Hindlimb muscle (tissue), 1 donor: ENCODE measurements around the gene ZDHHC12. TPM values are rescaled to one million over a fixed set of nuclear protein-coding genes. Genes with fewer than 3 reads are reported as not detected.

Source experiments
- DNase-seq: peaks from one replicate; pipeline ENCODE4 v3.0.0-alpha.2; 2013
- polyA plus RNA-seq: library from polyadenylated mRNA; unstranded; fragments of 120-200 nt; gene quantifications from one replicate; pipeline ENCODE4 v1.2.1, GENCODE V29; 2013; ENCODE audit not compliant: insufficient read length

ZDHHC12 gene
- polyA plus RNA-seq: 7.6 TPM

GRCh38 chr9:128723866-128724743 is at the start of gene ZDHHC12:
TSS of gene ZDHHC12 (minus strand) at chr9:128724127. CDS start at chr9:128724093, 34 bp downstream.
- DNase-seq: peak; percentile 78

GRCh38 chr9:128773049-128773448 is 49.1 kb upstream of the ZDHHC12 start:
- no peak for DNase-seq

GRCh38 chr9:128771745-128772519 is 48.0 kb upstream of the ZDHHC12 start, which contains the start of gene ZER1:
TSS of gene ZER1 (minus strand) at chr9:128771927. CDS start at chr9:128755565, 16,362 bp downstream.
- peak; percentile 93 for DNase-seq

- peak; percentile 13 for DNase-seq
Measured at GRCh38 chr9:128771094-128771721, 47.3 kb upstream of the ZDHHC12 start.

GRCh38 chr9:128770286-128771030 is 46.5 kb upstream of the ZDHHC12 start:
- no peak for DNase-seq

- no peak for DNase-seq
Measured at GRCh38 chr9:128768606-128769005, 44.7 kb upstream of the ZDHHC12 start.

GRCh38 chr9:128765499-128765898 is 41.6 kb upstream of the ZDHHC12 start:
- DNase-seq: no peak

GRCh38 chr9:128764361-128764760 is 40.4 kb upstream of the ZDHHC12 start:
- no peak for DNase-seq

GRCh38 chr9:128762671-128763449 is 38.9 kb upstream of the ZDHHC12 start:
- no peak for DNase-seq

GRCh38 chr9:128757602-128758001 is 33.7 kb upstream of the ZDHHC12 start:
- no peak for DNase-seq

GRCh38 chr9:128753627-128754026 is 29.7 kb upstream of the ZDHHC12 start:
- DNase-seq: no peak

- no peak for DNase-seq
Measured at GRCh38 chr9:128750926-128751595, 27.1 kb upstream of the ZDHHC12 start.

- DNase-seq: no peak
Measured at GRCh38 chr9:128747241-128747640, 23.3 kb upstream of the ZDHHC12 start.

- DNase-seq: no peak
Measured at GRCh38 chr9:128743421-128743820, 19.5 kb upstream of the ZDHHC12 start.

GRCh38 chr9:128742401-128742800 is 18.5 kb upstream of the ZDHHC12 start:
- DNase-seq: no peak

- no peak for DNase-seq
Measured at GRCh38 chr9:128735373-128735772, 11.4 kb upstream of the ZDHHC12 start.

- DNase-seq: peak; percentile 41
Measured at GRCh38 chr9:128733256-128733655, 9.3 kb upstream of the ZDHHC12 start.

- DNase-seq: no peak
Measured at GRCh38 chr9:128732576-128732975, 8.6 kb upstream of the ZDHHC12 start.

- DNase-seq: no peak
Measured at GRCh38 chr9:128731691-128732090, 7.8 kb upstream of the ZDHHC12 start.

GRCh38 chr9:128731093-128731492 is 7.2 kb upstream of the ZDHHC12 start:
- DNase-seq: no peak
